K562 (cell line): ENCODE results near the gene LENG8. TPM values are rescaled to one million over a fixed set of nuclear protein-coding genes. Genes with fewer than 3 reads are reported as not detected.

Source experiments
- ATAC-seq: fragments of 200-7000 bp; cut with Tn5 transposase; 3 replicates; pipeline ENCODE4 v1.9.1; 2020; ENCODE audit warnings: moderate library complexity
- BruUV-seq: library from RNA; stranded (reverse); fragments of 400-500 nt; replicated peaks from 2 replicates; lab custom pipeline; 2021; lab: Mats Ljungman, UMichigan
- CTCF ChIA-PET: fragments of 300-600 bp; formaldehyde crosslinking; extraction: SDS; loops from one replicate; lab custom pipeline; 2021; ENCODE audit warnings: low intra/inter-chr PET ratio; lab: Yijun Ruan, JAX
- POLR2A ChIA-PET: fragments of 300-600, 350-650 bp; sonication (Branson Sonifier 250); formaldehyde crosslinking; extraction: SDS; loops from one replicate; lab custom pipeline; 2021; ENCODE audit warnings: antibody characterized with exemption, inconsistent platforms; lab: Yijun Ruan, JAX
- DNase-seq, 4 experiments: peaks; one replicate each; pipeline versions ENCODE4 v3.0.0 to v3.0.0-alpha.2; 2011 to 2018; ENCODE audit warnings: low spot score in 3 of 4, mixed read lengths in 3 of 4; ENCODE audit errors: extremely low read depth in 1 of 4
- FAIRE-seq: peaks from 2 replicates; lab custom pipeline; 2011; peaks lifted over from hg19 to GRCh38; lab: Jason Lieb, UNC
- H2AFZ ChIP-seq: 2 replicates; pipeline ENCODE4 v1.6.0; 2011; ENCODE audit warnings: low read depth, low read length, control low read depth, inconsistent platforms
- H3K27ac ChIP-seq: fragments of 200-600 bp; 3 replicates; pipeline ENCODE4 v1.8.0; 2011; ENCODE audit warnings: low read depth, mild to moderate bottlenecking, control low read depth, inconsistent platforms, low read length, moderate library complexity, mixed read lengths; ENCODE audit errors: extremely low read depth
- H3K27me3 ChIP-seq, 2 experiments: fragments of 300-600 bp in 1 of 2; 2 replicates in 1 of 2; 3 replicates in 1 of 2; pipeline versions ENCODE4 v1.6.0 to v1.8.0; 2011; ENCODE audit warnings: inconsistent platforms in 2 of 2, low read length in 2 of 2, mild to moderate bottlenecking in 1 of 2, mixed read lengths in 1 of 2, moderate library complexity in 1 of 2; ENCODE audit not compliant: control insufficient read depth in 2 of 2, insufficient read depth in 2 of 2
- H3K36me3 ChIP-seq: fragments of 300-600 bp; 3 replicates; pipeline ENCODE4 v1.8.0; 2011; ENCODE audit warnings: mild to moderate bottlenecking, low read length, inconsistent platforms; ENCODE audit not compliant: control insufficient read depth, insufficient read depth
- H3K4me1 ChIP-seq, 2 experiments: fragments of 200-600 bp in 1 of 2; replicated peaks in 1 of 2; 2 replicates in 1 of 2; 3 replicates in 1 of 2; pipeline versions ENCODE4 v1.5.1 to v1.8.0; 2011; ENCODE audit warnings: inconsistent platforms in 2 of 2, low read length in 2 of 2, mild to moderate bottlenecking in 1 of 2, mixed read lengths in 1 of 2, moderate library complexity in 1 of 2; ENCODE audit not compliant: control insufficient read depth in 2 of 2, insufficient read depth in 2 of 2
- H3K4me2 ChIP-seq: 2 replicates; pipeline ENCODE4 v1.6.1; 2011; ENCODE audit warnings: low read length, control low read depth, inconsistent platforms, mixed read lengths; ENCODE audit not compliant: insufficient read depth
- H3K4me3 ChIP-seq: fragments of 200-600 bp; sonication (generic), shearing (Covaris generic); 2 replicates; pipeline ENCODE4 v1.5.1; 2016; ENCODE audit warnings: control low read depth, inconsistent platforms
- H3K79me2 ChIP-seq: fragments of 200-600 bp; 3 replicates; pipeline ENCODE4 v1.8.0; 2011; ENCODE audit warnings: low read length, inconsistent platforms; ENCODE audit not compliant: control insufficient read depth, insufficient read depth
- H3K9ac ChIP-seq, 2 experiments: 2 replicates each; pipeline versions ENCODE4 v1.6.0 to v1.6.1; 2011; ENCODE audit warnings: low read depth in 2 of 2, low read length in 2 of 2, control low read depth in 1 of 2, inconsistent platforms in 1 of 2, mild to moderate bottlenecking in 1 of 2, mixed read lengths in 1 of 2; ENCODE audit not compliant: insufficient read depth in 1 of 2
- H3K9me1 ChIP-seq: one replicate; pipeline ENCODE4 v1.6.0; 2011; ENCODE audit warnings: inconsistent platforms, mild to moderate bottlenecking, low read length, moderate library complexity; ENCODE audit not compliant: control insufficient read depth, insufficient read depth
- H3K9me3 ChIP-seq: replicated peaks from 2 replicates; pipeline ENCODE4 v1.5.1; 2011; ENCODE audit warnings: low read depth, low read length, inconsistent platforms; ENCODE audit not compliant: control insufficient read depth, insufficient read depth
- H4K20me1 ChIP-seq: replicated peaks from 2 replicates; pipeline ENCODE4 v1.6.1; 2011; ENCODE audit warnings: low read length, inconsistent platforms, mixed read lengths; ENCODE audit not compliant: control insufficient read depth, insufficient read depth
- FOXP1 ChIP-seq: sonication (generic); formaldehyde crosslinking; IDR thresholded peaks from 2 replicates; pipeline ENCODE4 v1.8.0; 2022; ENCODE audit warnings: mild to moderate bottlenecking, missing genetic modification reagents
- RUNX1 ChIP-seq: sonication (generic); IDR thresholded peaks from 2 replicates; pipeline ENCODE4 v1.6.1; 2016; ENCODE audit warnings: antibody characterized with exemption, low read depth
- ZBTB7A ChIP-seq: IDR thresholded peaks from 2 replicates; pipeline ENCODE4 v1.6.1; 2011; ENCODE audit warnings: low read depth, mild to moderate bottlenecking, low read length, moderate library complexity, borderline replicate concordance; ENCODE audit not compliant: control insufficient read depth
- ZNF764 ChIP-seq: fragments of 250-450 bp; sonication (Bioruptor Pico); IDR thresholded peaks from 2 replicates; pipeline ENCODE4 v1.4.0; 2020; ENCODE audit warnings: low read depth, mild to moderate bottlenecking, moderate library complexity
- WGBS: fragments of 100-300 bp; shearing (Covaris generic); methylation state at CpG from one replicate; pipeline ENCODE4 v1.1.6; 2016; ENCODE audit warnings: low coverage, mixed read lengths; ENCODE audit not compliant: insufficient coverage; ENCODE audit errors: missing lambda C conversion rate; 5-methylcytosine and 5-hydroxymethylcytosine counted together
- in situ Hi-C: fragments of 300-500 bp; cut with MboI; formaldehyde crosslinking; loops from 4 replicates; pipeline ENCODE4 v1.15.0; 2018; ENCODE audit warnings: inconsistent platforms, mixed read lengths
- intact Hi-C: fragments of 100-400 bp; cut with micrococcal nuclease; formaldehyde crosslinking; loops from 2 replicates; pipeline ENCODE4 v1.14.2; 2022
- polyA plus RNA-seq, 8 experiments: library from polyadenylated mRNA; depleted of rRNA in 4 of 8; stranded (reverse) in 5 of 8; unstranded in 3 of 8; fragments of >200 nt; fragmentation: Nextera tagmentation in 2 of 8; fragmentation: Illumina TruSeq in 1 of 8; extraction: Ambion mirVana in 2 of 8; extraction: Trizol in 1 of 8; gene quantifications; 2 replicates each; pipeline versions ENCODE4 v1.2.1 to v1.2.3, GENCODE V29; 2011 to 2014; ENCODE audit warnings: inconsistent platforms in 1 of 8, missing spikeins in 1 of 8
- total RNA-seq, 7 experiments: library from RNA; depleted of rRNA in 6 of 7; stranded (reverse); fragments of >200 nt in 6 of 7; fragmentation: Illumina TruSeq in 2 of 7; extraction: Trizol in 2 of 7; gene quantifications; 2 replicates each; pipeline versions ENCODE4 v1.2.1 to v1.2.3, GENCODE V29; 2011 to 2021; ENCODE audit warnings: low replicate concordance in 1 of 7
- TF ChIP-seq, protein P1 (sequence below), 2 experiments: fragments of 450-650 bp in 1 of 2; sonication (generic) in 1 of 2; formaldehyde crosslinking in 1 of 2; IDR thresholded peaks; 2 replicates each; pipeline versions ENCODE4 v1.7.1 to v1.9.0; 2016 to 2022; ENCODE audit warnings: inconsistent platforms in 1 of 2, mild to moderate bottlenecking in 1 of 2, missing genetic modification reagents in 1 of 2
- TF ChIP-seq, protein P2 (sequence below): IDR thresholded peaks from 3 replicates; pipeline ENCODE4 v1.6.1; 2011; ENCODE audit warnings: borderline replicate concordance, mild to moderate bottlenecking, moderate library complexity; ENCODE audit not compliant: insufficient read length; ENCODE audit errors: extremely low read depth

The LENG8 gene
- total and polyA plus RNA-seq, 9 of the 15 experiments (the other 6 are each of a cell fraction or from before 2014, with no cell fraction given): 0.74 to 146 (median 28.1) TPM

DNA sequence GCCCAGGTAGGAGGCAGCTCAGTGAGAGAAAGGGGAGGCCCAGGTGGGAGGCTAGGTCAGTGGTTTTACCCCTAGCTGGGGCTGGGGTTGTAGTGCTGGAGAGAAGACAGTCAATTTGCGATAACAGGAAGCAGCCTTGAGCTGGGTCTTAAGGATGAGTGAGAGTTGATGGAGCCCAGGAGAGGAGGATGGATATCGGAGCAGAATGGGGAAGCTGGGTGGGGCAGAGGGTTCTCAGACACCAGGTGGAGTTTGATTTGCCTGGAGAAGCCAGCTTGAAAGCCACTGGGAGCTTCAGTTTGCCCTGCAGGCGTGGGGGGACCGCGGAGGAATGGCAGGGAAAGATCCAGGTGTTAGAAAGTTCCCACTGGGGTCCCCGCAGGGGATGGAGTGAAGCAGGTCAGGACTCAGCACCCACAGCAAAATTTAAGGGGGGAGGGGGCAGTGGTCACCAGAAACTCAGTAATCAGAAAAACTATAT, 24.9 kb downstream of the LENG8 start:
- Histone ChIP-seq H3K79me2 (no peaks in the 10 kb centered on the region), H3K4me2 (no peak overlapping the region), H4K20me1 (0 out of 2 replicates have a peak, but pooled peaks cover 5% of the 10 kb centered on the region), H3K27ac (no peak overlapping the region), H3K4me3 (no peak overlapping the region), H3K4me1 (peaks cover 0 to 20% of the 10 kb centered on the region in 2 experiments; a peak in 2 of 5 replicates), H3K36me3 (no peaks in the 10 kb centered on the region), H3K9me3 (no peaks in the 10 kb centered on the region), H3K9me1 (no peaks in the 10 kb centered on the region), H3K9ac (0 out of 4 replicates have a peak overlapping the region, but pooled peaks of 1 of the 2 experiments have one; percentile 13), H2AFZ (no peak overlapping the region), H3K27me3 (peaks cover 13 to 42% of the 10 kb centered on the region in 2 experiments)
- no peak for ATAC-seq
- no peak for DNase-seq
- no TSS peak for BruUV-seq
- TF ChIP-seq ZNF764 (CRISPR knock-in tag): no peak
- TF ChIP-seq ZBTB7A: no peak
- TF ChIP-seq, protein P1, sequence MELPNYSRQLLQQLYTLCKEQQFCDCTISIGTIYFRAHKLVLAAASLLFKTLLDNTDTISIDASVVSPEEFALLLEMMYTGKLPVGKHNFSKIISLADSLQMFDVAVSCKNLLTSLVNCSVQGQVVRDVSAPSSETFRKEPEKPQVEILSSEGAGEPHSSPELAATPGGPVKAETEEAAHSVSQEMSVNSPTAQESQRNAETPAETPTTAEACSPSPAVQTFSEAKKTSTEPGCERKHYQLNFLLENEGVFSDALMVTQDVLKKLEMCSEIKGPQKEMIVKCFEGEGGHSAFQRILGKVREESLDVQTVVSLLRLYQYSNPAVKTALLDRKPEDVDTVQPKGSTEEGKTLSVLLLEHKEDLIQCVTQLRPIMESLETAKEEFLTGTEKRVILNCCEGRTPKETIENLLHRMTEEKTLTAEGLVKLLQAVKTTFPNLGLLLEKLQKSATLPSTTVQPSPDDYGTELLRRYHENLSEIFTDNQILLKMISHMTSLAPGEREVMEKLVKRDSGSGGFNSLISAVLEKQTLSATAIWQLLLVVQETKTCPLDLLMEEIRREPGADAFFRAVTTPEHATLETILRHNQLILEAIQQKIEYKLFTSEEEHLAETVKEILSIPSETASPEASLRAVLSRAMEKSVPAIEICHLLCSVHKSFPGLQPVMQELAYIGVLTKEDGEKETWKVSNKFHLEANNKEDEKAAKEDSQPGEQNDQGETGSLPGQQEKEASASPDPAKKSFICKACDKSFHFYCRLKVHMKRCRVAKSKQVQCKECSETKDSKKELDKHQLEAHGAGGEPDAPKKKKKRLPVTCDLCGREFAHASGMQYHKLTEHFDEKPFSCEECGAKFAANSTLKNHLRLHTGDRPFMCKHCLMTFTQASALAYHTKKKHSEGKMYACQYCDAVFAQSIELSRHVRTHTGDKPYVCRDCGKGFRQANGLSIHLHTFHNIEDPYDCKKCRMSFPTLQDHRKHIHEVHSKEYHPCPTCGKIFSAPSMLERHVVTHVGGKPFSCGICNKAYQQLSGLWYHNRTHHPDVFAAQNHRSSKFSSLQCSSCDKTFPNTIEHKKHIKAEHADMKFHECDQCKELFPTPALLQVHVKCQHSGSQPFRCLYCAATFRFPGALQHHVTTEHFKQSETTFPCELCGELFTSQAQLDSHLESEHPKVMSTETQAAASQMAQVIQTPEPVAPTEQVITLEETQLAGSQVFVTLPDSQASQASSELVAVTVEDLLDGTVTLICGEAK (IDR thresholded peaks at IDR 0.05): no peak
- TF ChIP-seq, protein P1 (CRISPR knock-in tag; IDR thresholded peaks at IDR 0.05): no peak
- TF ChIP-seq RUNX1: no peak
- TF ChIP-seq FOXP1 (CRISPR knock-in tag): no peak
- TF ChIP-seq, protein P2, sequence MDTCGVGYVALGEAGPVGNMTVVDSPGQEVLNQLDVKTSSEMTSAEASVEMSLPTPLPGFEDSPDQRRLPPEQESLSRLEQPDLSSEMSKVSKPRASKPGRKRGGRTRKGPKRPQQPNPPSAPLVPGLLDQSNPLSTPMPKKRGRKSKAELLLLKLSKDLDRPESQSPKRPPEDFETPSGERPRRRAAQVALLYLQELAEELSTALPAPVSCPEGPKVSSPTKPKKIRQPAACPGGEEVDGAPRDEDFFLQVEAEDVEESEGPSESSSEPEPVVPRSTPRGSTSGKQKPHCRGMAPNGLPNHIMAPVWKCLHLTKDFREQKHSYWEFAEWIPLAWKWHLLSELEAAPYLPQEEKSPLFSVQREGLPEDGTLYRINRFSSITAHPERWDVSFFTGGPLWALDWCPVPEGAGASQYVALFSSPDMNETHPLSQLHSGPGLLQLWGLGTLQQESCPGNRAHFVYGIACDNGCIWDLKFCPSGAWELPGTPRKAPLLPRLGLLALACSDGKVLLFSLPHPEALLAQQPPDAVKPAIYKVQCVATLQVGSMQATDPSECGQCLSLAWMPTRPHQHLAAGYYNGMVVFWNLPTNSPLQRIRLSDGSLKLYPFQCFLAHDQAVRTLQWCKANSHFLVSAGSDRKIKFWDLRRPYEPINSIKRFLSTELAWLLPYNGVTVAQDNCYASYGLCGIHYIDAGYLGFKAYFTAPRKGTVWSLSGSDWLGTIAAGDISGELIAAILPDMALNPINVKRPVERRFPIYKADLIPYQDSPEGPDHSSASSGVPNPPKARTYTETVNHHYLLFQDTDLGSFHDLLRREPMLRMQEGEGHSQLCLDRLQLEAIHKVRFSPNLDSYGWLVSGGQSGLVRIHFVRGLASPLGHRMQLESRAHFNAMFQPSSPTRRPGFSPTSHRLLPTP: no peak
- in situ Hi-C loops: no loop called here
- no peak for FAIRE-seq
- WGBS: 8% methylated on average over 6 of the region's 6 CpGs
- ChIA-PET CTCF (no interaction called here), POLR2A (interaction anchor here (0.5 to 1.2 kb wide), 4 partner anchors 10 to 847 kb away, joined by 3 to 15 read pairs (median 4); partner anchors contain the start of gene LENG9)
- intact Hi-C loops: no loop called here
